HG02642 (cell line): ENCODE data around the gene RPL27.
"Not testable (repeated sequence)": the region's sequence is repeated elsewhere in the genome, so short reads cannot be mapped to it uniquely, and the experiment has no call there.

Source experiments
- ATAC-seq: cut with Tn5 transposase; IDR thresholded peaks from one replicate; pipeline ENCODE4 v1.9.1; 2021; ENCODE audit warnings: mild to moderate bottlenecking; ENCODE audit not compliant: unreplicated experiment, poor library complexity

Gene RPL27

GRCh38 chr17:42991471-42991870 lies 6.7 kb upstream of the RPL27 start:
- no peak for ATAC-seq

DNA sequence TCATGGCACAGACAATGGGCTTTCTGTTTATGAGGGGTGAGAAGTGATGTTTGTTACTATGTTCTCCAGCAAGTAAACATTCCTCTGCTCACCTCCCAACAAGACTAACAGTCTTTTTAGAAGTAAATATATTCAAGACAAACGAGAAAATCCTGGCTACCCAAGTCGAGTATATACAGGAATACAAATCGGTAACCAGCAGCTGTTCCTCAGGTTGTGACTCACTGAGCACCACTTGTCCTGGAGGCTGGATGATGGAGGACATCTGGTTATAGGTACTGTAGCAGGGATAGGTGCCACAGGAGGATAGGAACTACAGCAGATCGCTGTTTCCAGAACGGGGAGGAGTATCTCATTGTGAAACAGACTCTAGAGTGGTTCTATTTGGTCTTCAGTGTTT lies 5.3 kb upstream of the RPL27 start:
- ATAC-seq = no peak

DNA sequence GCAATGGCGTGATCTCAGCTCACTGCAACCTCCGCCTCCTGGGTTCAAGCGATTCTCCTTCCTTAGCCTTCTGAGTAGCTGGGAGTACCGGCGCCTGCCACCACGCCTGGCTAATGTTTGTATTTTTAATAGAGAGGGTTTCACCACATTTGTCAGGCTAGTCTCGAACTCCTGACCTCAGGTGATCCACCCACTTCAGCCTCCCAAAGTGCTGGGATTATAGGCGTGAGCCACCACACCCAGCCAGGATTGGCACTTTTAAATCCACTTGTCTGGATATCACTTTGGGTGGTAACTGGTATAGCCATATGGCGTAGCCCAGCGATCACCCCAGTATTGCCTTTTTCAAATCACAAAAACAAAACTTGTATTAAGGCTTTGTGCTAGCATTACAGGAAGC lies 4.3 kb upstream of the RPL27 start:
- not testable (repeated sequence) for ATAC-seq

GRCh38 chr17:42997390-42997983 lies 732 bp upstream of the RPL27 start:
- no peak for ATAC-seq

DNA sequence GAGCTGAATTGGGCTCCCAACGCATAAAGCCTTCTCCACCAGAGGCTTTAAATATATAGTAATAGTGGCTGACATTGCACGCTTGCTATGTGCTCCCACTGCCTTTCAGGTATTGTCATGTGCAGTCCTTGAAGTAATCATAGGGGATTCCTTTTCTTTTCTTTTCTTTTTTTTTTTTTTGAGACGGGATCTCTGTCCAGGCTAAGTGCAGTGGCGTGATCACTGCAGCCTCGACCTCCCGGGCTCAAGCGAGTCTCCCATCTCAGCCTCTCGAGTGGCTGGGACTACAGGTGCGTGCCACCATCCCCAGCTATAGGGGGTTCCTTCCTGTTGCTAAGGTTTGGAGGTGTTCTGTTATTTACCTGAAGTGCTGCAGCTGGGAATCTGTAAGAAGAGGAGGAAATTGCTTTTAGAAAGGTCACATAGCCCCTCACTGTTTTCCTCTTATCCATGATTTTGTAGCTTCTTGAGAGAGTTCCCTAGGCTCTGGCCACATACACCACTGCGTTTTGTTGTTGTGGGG lies 845 bp downstream of the RPL27 start:
- ATAC-seq = no peak

- not testable (repeated sequence) for ATAC-seq
Observed at GRCh38 chr17:43000894-43001293, 2.7 kb downstream of the RPL27 start.

DNA sequence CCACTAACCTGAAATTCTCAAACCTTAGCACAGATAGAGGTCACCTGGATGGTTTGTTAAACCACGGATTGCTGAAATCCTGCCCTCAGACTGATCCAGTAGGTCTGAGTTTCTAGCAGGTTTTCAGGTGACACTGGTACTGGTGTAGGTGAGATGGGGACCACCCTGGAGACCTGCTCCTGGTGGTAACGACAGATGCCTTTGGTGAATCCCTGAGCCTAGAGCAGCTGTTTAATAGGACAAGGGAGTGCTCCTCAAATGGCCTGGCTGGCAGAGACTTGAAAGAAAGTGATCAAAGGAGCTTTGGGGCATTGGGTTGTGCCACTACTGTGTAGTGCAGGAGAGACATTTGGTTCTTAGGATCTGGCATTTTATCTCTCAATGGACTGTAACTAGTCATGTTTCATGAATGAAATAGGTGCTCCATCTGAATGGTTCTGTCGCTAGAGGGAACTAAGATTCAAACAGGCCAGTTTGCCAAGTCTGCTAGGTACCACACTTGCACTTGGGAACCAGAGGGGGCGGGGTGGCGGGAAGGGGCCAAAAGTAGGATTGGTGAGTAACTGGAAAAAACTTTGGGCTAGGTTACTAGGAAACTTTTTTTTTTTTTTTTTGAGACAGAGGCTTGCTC lies 5.4 kb downstream of the RPL27 start:
- ATAC-seq = no peak

DNA sequence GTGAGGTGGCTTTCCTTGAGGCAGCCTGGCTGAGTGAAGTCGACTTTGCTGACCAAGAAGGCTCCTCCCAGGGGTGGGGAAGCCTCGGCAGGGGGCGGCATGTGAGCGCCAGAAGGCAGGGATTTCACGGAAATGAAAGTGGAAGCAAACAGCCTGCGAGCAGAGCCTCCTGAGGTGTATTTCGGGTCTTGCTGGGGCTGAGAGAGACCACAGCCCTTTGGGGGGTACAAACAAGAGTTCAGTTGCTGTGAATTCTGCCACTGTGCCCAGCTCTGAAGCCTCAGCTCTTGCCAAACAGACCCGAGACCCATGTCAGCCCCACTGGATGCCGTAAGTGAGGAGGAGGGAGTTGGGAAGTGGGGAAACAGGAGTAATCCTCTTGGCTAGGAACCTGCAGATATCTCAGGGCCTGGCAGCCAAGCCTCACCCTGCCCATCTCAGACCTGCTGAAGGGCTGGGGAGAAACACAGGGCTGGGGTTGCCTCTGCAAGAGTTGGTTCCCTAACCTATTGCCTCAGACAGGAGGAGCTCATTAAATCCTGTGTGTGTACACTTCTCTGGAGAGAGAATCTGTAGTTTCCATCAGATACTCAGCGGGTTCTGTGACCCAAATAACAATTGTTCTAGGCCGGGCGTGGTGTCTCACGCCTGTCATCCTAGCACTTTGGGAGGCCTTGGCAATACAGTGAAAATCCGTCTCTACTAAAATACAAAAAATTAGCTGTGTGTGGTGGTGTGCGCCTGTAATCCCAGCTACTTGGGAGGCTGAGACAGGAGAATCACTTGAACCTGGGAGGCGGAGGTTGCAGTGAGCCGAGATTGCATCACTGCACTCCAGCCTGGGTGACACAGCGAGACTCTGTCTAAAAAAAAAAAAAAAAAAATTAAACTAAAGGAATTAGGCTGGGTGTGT lies 8.7 kb downstream of the RPL27 start, which contains the start of gene IFI35:
Gene IFI35 (plus strand): TSS at position 146 of the 913 bp plus-strand sequence. CDS start 164 bp downstream, at position 310.
- ATAC-seq = peak; percentile 88

DNA sequence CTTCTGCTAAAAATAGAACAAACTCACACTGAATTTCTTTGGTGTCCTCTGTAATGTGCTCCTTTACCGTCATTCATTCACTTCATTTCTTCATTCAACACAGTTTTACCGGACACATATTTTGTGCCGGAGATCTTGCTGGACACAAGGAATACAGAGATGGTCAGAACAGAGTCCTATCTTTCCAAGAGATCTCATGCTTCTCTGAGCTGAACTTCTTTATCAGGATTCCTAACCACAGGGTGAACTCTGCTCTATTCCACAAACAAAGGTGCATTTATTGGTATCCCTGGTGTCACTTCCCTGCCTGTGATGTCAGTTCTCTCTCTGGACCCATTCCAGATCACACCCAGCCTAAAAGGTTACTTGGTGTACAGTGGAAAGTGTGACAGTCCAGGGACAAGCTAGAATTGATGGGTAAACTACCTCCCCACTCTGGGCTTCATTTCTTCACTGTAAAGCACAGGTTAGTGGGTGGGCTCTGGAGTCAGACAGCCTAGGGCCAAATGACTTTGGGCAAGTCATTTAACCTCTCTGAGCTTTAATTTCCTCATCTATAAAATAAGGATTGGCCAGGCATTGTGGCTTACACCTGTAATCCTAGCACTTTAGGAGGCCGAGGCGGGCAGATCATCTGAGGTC lies 12.6 kb downstream of the RPL27 start:
- no peak for ATAC-seq

GRCh38 chr17:43011728-43012472 lies 13.7 kb downstream of the RPL27 start:
- ATAC-seq = no peak

DNA sequence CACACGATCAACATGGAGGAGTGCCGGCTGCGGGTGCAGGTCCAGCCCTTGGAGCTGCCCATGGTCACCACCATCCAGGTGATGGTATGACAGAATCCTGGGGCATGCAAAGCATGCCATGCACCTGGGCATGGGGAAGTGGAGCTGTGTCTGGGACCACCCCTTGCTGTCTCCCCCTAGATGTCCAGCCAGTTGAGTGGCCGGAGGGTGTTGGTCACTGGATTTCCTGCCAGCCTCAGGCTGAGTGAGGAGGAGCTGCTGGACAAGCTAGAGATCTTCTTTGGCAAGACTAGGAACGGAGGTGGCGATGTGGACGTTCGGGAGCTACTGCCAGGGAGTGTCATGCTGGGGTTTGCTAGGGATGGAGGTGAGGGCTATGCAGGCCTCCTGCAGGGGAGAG lies 15.1 kb downstream of the RPL27 start:
- no peak for ATAC-seq

GRCh38 chr17:43014020-43014648 lies 15.9 kb downstream of the RPL27 start:
- ATAC-seq = no peak

GRCh38 chr17:43014649-43015542 lies 16.7 kb downstream of the RPL27 start:
- no peak for ATAC-seq

GRCh38 chr17:43015579-43015978 lies 17.4 kb downstream of the RPL27 start:
- no peak for ATAC-seq

- no peak for ATAC-seq
Observed at GRCh38 chr17:43016216-43016615, 18.0 kb downstream of the RPL27 start.

GRCh38 chr17:43018008-43018853 lies 20.0 kb downstream of the RPL27 start:
- ATAC-seq = no peak

DNA sequence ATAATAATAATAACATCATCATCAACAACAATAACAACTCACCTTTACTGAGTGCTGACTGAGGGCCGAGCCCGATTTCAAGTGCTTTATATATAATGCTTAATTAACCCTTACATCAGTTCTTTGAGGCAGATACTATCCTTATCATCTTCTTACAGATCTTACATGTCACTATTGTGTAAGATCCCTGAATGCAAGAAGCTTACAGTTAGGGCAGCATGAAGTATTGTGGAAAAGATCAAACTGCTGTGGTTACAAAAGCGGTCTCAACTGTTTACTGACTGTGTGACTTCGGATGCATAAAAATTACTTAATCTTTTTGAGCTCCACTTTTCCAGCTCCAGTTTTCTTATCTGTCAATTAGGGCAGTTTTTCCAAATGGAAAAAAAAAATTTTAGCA lies 20.7 kb downstream of the RPL27 start:
- no peak for ATAC-seq
